NCI-H1092 treated with DMSO at 0.1 percent for 48 hours (cell line): ENCODE measurements around the gene DBNL.
A peak's percentile ranks its signal among the peaks of the same experiment; 100 is the strongest.

Experiments
- DNase-seq: peaks from one replicate; lab custom pipeline; 2025; lab: John Stamatoyannopoulos, UW

Gene DBNL

DNA sequence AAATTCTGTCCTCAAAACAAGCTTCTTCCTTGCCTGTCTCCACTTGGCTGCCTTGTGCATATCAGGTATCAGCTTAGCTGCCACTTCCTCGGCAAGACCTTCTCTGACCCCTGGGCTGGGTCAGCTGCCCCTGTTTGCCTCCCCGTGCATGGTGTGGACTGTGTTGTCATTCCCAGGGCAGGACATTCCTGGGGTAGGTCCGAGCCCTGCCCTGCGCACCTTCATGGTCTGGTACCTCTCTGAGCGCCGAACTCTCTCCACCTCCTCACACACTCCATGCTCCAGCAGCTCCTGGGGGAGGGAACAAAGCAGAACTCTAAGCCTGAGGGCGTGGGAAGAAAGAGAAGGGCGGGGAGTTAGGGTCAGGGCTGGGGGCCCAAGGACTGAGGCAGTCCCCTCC lies 34.0 kb downstream of the DBNL start:
- DNase-seq, result no peak

DNA sequence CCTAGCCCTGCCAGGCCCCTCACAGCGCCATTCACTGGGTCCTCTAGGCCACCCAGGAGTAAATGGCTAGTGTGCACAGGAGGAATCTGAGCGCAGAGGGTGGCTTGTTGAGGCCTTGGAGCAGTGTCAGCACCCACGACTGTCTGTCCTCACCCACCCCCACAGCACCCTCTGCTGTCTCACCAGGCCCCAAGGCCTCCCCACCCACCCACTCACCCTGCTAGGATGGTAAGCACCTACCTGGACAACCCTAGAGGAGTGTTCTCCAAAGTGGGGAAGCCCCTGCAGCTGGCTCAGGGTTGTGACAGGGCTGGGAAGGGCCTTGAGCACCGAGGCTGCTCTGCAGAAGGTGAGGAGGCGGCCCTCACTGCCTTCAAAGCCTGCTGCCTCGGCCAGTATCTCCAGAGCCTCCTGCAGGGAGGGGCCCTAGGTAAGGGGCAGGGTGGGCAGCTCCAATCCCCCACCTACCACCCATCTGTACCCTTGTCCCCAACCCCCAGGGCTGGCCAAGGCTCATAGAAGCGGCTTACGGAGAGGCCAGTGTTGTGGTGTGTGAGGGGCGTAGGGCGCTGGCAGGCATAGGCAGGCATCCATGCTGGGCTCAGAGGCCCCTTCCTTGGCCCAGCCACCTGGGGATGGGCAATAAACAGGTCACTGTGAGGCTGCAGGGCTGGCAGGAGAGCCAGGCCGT lies 35.0 kb downstream of the DBNL start:
- DNase-seq, result no peak

DNA sequence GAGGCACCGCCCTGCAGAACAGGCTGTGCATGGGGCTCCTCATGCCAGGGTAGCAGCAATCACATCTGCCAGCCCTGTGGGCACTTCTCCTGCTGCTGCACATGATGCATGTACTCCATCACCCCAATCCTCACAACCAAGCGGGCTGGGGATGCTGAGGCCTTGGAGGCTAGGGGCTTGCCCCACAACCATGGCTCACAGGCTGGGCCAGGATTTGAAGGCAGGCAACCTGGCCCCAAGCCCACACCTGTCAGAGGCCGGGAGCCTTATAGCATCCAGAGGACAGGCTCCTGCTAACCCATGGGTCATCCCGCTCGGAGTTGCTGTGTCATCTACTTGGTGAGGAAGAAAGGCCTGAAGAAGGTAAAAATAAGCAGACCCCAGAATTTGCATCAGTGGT lies 35.6 kb downstream of the DBNL start:
- no peak for DNase-seq

GRCh38 chr7:44080686-44081265 lies 36.3 kb downstream of the DBNL start:
- DNase-seq, result no peak

DNA sequence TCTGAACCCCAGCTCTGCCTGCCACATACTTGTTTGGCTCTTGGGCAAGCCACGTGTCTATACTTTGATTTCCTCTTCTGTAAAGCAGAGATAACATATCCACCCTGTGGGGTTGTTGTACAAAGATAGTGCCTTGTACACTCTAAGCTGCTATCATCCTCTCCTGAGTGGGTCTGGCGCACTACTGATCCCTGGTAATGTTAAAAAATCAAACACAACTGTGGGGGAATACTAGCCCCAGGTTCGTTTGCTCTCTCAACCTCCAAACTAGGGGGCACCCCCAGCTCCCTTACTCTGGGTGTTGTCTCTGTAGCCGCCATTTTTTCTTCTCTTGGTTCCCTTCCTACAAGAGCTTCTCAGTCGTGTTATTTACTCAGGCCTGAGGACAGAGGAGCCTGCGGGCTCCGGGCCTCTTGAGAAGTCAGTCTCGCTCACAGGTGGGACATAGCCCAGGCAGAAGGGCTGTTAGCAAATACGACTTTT lies 36.8 kb downstream of the DBNL start:
- DNase-seq, result no peak

- DNase-seq, result peak; percentile 99
These were observed 38.2 kb downstream of the DBNL start for GRCh38 chr7:44082541-44083207.

DNA sequence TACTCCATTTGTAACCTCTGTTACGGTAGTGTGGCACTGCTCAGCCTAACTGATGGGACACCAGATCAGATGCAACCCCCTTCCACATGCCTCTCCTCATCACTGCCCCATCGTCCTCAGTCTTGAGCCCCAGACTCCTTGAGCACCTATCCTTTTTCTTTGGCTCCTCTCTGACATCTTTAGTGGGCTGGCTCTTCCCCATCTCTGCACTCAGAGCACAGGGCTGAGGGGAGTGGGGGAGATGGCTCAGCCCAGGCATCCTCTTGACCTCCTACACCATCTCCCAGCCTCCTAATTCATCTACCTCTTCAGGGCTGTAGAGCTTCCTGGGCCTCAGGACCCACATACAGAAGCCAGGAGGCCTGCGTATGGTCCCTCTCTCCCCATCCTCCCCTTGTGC lies 39.3 kb downstream of the DBNL start:
- DNase-seq, result no peak

DNA sequence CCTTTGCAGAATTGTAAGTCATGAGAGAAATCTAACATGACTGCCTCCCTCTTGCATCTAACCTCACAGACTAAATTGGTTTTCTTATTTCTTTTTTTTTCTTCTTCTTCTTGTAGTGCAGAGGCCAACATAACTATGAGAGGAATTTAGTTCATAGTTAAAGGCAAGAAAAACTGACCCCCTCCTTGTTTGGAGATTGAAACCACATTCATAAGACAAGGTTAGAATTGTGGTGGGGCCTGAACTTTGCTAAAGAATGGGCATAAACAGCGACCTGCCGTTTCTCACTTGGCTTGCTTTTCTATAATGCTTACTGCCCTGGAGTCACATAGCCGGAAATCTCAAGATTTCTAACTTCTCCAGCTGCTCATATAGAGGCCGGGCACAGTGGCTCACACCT lies 40.2 kb downstream of the DBNL start:
- DNase-seq, result no peak

DNA sequence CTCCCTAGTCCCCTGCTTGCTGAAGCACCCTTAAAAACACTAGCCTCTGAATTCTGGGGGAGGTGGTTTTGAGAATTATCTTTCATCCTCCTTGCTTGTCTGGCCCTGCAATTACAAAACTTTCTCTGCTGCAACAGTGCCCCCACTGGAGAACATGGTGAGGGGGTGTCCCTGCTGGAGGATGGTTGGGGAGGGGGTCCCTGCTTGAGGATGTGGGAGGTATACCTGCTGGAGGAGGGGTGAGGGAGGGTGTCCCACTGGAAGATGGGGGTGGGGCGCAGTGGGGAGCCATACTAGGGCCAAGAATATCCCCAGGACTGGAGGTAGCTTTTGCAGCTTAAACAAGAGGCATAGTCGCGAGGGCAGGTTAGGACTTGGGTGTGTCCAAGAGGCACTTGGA lies 41.0 kb downstream of the DBNL start:
- no peak for DNase-seq

- DNase-seq, result no peak
These were observed 42.1 kb downstream of the DBNL start for GRCh38 chr7:44086627-44087026.

DNA sequence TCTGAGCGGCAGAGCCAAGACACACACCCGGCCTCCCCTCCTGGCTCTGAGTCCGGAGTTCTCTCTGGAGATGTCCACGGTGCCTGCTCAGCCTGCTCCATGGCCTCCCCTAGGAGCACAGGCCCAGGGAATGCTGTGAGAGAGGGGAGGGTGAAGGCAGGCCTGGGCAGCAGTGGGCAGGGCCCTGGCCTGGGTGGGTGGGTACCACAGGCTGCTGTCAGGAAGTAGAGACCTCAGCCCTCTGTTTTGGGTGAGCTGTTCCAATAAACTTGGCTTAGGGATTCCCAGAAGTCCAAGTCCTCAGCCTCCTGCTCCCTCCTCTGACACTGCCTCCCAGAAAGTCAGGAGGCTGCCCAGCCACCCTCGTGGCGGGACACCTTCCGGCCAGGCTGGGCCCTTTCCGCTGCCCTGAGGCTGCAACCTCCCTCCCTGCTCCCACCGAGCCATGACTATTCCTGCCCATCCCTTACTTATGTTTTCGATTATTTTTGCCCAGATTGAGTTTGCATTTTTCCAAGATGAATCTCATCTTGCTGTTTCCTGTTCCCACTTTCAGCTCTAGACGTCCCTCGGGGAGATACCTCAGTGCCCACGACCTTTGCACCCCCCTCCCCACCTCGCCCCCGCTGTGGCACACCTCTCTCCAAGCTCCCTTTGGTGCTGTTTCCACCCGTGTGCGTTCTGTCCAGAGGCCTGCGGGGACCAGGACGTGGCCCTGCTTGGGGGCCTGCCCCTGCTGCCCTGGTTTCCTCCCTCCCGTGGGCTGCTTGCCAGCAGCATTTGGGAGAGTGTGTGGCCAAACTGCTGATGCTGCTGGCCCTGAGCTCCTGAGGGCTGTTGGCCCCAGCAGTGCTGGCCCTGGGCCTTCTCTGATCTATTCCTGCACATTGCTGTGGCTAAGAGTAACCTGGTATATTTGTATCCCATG lies 43.7 kb downstream of the DBNL start:
- no peak for DNase-seq

DNA sequence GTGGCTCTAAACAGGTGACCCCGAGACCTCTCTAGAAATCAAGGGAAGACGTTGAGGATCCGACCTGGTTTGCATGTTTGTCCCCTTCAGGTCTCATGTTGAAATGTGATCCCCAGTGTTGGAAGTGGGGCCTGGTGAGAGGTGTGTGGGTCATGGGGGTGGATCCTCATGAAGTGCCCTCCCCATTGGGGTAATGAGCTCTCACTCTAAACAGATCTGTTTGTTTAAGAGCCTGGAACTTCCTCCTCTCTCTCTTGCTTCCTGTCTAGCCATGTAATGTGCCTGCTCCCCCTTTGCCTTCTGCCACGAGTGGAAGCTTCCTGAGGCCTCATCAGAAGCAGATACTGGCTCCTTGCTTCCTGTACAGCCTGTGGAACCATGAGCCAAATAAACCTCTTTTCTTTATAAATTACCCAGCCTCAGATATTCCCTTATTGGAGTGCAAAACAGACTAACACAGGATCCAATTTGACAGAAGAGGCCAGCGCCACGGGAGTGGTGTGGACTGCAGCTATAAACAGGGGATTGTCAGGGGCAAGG lies 48.7 kb downstream of the DBNL start:
- no peak for DNase-seq

- no peak for DNase-seq
These were observed 49.9 kb downstream of the DBNL start for GRCh38 chr7:44094365-44094764.

GRCh38 chr7:44094883-44095592 lies 50.5 kb downstream of the DBNL start:
- no peak for DNase-seq

GRCh38 chr7:44095781-44096180 lies 51.3 kb downstream of the DBNL start:
- no peak for DNase-seq

DNA sequence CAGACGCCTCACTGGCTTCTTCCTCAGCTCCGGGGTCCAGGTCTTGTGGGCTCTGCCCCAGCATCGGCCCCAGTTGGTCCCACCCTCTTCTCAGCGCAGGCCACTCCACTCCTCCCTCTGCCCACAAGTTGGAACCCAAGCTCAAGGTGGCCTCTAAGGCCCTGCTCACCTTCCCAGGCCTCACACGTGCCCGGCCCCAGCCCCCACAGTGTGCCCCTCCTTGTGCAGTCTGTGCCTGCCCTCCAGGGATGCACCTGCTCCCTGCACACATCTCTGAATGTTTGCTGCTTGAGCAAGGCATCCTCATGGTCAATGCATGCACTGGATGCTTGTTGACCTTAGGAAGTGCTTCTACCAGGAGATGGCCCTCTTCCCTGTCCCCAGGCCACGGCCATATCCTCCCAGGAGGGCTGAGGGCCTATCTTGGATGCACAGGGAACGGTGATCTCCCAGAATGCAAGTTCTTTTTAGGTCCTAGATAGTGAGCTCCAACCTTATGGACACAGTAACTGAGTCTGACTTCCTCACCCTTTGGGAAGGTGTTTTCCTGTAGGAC lies 51.9 kb downstream of the DBNL start:
- no peak for DNase-seq

DNA sequence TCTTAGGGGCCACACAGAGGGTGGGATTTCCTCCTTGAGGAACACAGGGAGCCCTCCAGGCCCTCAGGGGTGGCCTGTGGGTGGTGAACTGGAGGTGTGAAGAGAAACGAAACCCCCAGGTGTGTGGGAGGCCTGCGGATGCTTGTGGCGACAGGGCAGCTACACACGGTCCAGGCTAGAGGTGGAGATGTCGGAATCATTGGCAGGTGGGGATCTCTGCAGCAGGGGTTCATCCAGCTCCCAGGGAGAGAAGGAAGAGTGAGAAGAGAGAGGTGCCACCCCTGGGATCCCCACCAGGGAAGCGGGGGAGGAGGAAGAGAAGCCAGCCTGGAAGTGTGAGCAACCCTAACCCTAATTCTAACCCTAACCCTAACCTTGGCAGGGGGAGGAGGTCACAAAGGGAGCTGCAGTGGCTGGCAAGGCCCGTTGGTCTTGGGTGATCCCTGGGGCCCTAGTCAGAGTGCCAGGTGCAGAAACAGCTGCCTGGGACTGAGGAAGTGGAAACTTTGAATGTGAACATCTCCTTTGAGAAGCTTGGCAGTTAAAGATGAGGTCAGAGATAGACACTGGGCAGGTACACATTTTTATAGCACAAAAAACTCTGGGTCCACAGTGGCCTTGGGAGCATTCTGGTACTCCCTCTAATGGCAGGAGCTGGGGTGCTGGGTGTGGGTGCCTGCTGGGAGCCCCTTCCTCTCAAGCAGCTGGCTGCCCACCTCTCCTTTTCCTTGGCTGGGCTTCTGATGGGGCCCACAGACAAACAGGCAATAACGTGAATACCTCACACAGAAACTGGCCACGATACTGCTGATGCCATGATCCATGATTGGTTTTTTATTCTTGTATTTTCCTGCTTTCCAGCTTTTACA lies 52.8 kb downstream of the DBNL start:
- DNase-seq, result no peak

GRCh38 chr7:44098092-44099068 lies 53.9 kb downstream of the DBNL start:
- DNase-seq, result no peak

DNA sequence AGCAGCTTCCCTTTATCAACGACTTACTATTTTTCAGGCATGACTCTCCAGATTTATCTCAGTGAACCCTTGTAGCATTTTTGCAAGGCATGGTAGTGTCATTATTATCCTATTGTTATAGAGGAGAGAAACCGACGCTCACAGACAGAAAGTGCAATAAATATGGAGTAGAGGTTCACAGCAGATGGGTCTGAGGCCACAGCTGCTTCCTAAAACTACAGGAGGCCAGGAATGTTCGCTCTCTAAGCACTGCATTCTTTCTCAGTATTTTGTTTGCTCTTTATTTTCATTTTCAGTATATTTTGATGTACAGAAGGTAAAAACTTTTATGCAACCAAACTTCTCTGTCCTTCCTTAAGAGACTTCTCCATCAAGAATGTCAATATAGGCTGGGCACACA lies 55.2 kb downstream of the DBNL start:
- no peak for DNase-seq
